ENCODE measurements around the gene PLVAP. TPM values are rescaled to one million over a fixed set of nuclear protein-coding genes. Genes with fewer than 3 reads are reported as not detected.
A peak's percentile ranks its signal among the peaks of the same experiment; 100 is the strongest.

Gene PLVAP
- total RNA-seq, 1 experiment from 2014 or later, result not detected

- TF ChIP-seq USF2 (CRISPR knock-in tag; IDR thresholded peaks at IDR 0.05) (no peak), NFE2L1 (CRISPR knock-in tag; IDR thresholded peaks at IDR 0.05) (no peak), ZNF263 (CRISPR knock-in tag; IDR thresholded peaks at IDR 0.05; ENCODE audit: low read depth) (peak; percentile 99), TEAD1 (CRISPR knock-in tag; IDR thresholded peaks at IDR 0.05) (no peak), TEAD4 (CRISPR knock-in tag; IDR thresholded peaks at IDR 0.05) (no peak), NR2C2 (CRISPR knock-in tag; IDR thresholded peaks at IDR 0.05) (no peak), ATF1 (CRISPR knock-in tag; IDR thresholded peaks at IDR 0.05) (no peak), SOX15 (CRISPR knock-in tag; IDR thresholded peaks at IDR 0.05) (no peak), MYBL2 (CRISPR knock-in tag; IDR thresholded peaks at IDR 0.05) (no peak), HMGXB4 (CRISPR knock-in tag; IDR thresholded peaks at IDR 0.05) (0 out of 2 replicates have a peak, but pooled peaks have one; percentile 19), ZNF396 (CRISPR knock-in tag; IDR thresholded peaks at IDR 0.05; ENCODE audit: borderline replicate concordance) (no peak), ZNF671 (CRISPR knock-in tag; IDR thresholded peaks at IDR 0.05) (no peak)
- TF ChIP-seq, protein P1, sequence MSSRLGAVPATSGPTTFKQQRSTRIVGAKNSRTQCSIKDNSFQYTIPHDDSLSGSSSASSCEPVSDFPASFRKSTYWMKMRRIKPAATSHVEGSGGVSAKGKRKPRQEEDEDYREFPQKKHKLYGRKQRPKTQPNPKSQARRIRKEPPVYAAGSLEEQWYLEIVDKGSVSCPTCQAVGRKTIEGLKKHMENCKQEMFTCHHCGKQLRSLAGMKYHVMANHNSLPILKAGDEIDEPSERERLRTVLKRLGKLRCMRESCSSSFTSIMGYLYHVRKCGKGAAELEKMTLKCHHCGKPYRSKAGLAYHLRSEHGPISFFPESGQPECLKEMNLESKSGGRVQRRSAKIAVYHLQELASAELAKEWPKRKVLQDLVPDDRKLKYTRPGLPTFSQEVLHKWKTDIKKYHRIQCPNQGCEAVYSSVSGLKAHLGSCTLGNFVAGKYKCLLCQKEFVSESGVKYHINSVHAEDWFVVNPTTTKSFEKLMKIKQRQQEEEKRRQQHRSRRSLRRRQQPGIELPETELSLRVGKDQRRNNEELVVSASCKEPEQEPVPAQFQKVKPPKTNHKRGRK (CRISPR knock-in tag; IDR thresholded peaks at IDR 0.05; ENCODE audit: borderline replicate concordance), result no peak
Measured at GRCh38 chr19:17420475-17420924, 43.4 kb upstream of the PLVAP start (continued).

GRCh38 chr19:17419621-17420474, 42.7 kb upstream of the PLVAP start, which contains the start of gene MVB12A:
MVB12A (plus strand) TSS chr19:17420047; CDS start chr19:17420136, 89 bp downstream.
- H3K36me3 Mint-ChIP-seq, result peaks cover 4% of the 10 kb centered on the region
- H3K4me3 Mint-ChIP-seq, result peak within 1 kb of the TSS; percentile 83
- no peaks in the 10 kb centered on the region for H3K9me3 Mint-ChIP-seq
- ChIA-PET CTCF (interaction anchor here (0.7 to 2.7 kb wide), 26 partner anchors 9 to 355 kb away, joined by 3 to 17 read pairs (median 4); partner anchors contain the start of genes BST2, CCDC194, DDA1 and SLC27A1), POLR2A (interaction anchor here (0.6 to 1.8 kb wide), 7 partner anchors 14 to 440 kb away, joined by 3 to 27 read pairs (median 3); partner anchors contain the start of genes BST2 and RPL18A)
- H3K27me3 Mint-ChIP-seq (ENCODE audit: low read depth), result peaks cover 23% of the 10 kb centered on the region
- peak within 1 kb of the TSS; percentile 99 for H3K27ac Mint-ChIP-seq
- peak; percentile 78 for TF ChIP-seq GABPB1 (CRISPR knock-in tag; IDR thresholded peaks at IDR 0.05)
- peak; percentile 20; the same call in 1 of the 2 replicates for TF ChIP-seq HMGXB4 (CRISPR knock-in tag; IDR thresholded peaks at IDR 0.05)
- TF ChIP-seq NR1H2 (CRISPR knock-in tag; IDR thresholded peaks at IDR 0.05), result no peak
- peak; percentile 70; the same call in 1 of the 2 replicates for TF ChIP-seq USF1 (CRISPR knock-in tag; IDR thresholded peaks at IDR 0.05)
- peak; percentile 59 for TF ChIP-seq USF2 (CRISPR knock-in tag; IDR thresholded peaks at IDR 0.05)
- TF ChIP-seq NFYB (CRISPR knock-in tag; conservative IDR thresholded peaks at IDR 0.05; ENCODE audit: low read depth), result peak; percentile 75
- peak; percentile 94 for TF ChIP-seq SP1 (CRISPR knock-in tag; conservative IDR thresholded peaks at IDR 0.05)
- TF ChIP-seq KAT7 (CRISPR knock-in tag; IDR thresholded peaks at IDR 0.05; ENCODE audit: borderline replicate concordance), result no peak
- TF ChIP-seq, protein P2, sequence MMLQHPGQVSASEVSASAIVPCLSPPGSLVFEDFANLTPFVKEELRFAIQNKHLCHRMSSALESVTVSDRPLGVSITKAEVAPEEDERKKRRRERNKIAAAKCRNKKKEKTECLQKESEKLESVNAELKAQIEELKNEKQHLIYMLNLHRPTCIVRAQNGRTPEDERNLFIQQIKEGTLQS (CRISPR knock-in tag; conservative IDR thresholded peaks at IDR 0.05), result no peak
- 0 out of 2 replicates have a peak, but pooled peaks have one; percentile 58 for TF ChIP-seq ETV6 (CRISPR knock-in tag; IDR thresholded peaks at IDR 0.05)
- TF ChIP-seq TEAD1 (CRISPR knock-in tag; IDR thresholded peaks at IDR 0.05), result peak; percentile 59; the same call in 1 of the 2 replicates
- 0 out of 2 replicates have a peak, but pooled peaks have one; percentile 56 for TF ChIP-seq NR3C1 (CRISPR knock-in tag; conservative IDR thresholded peaks at IDR 0.05; ENCODE audit: low read depth)
- TF ChIP-seq ZNF219 (CRISPR knock-in tag; IDR thresholded peaks at IDR 0.05; ENCODE audit: borderline replicate concordance), result no peak
- TF ChIP-seq ZNF121 (CRISPR knock-in tag; IDR thresholded peaks at IDR 0.05), result 0 out of 2 replicates have a peak, but pooled peaks have one; percentile 31
- peak; percentile 70; the same call in 1 of the 2 replicates for TF ChIP-seq FOXK1 (CRISPR knock-in tag; IDR thresholded peaks at IDR 0.05)
- TF ChIP-seq, protein P3, sequence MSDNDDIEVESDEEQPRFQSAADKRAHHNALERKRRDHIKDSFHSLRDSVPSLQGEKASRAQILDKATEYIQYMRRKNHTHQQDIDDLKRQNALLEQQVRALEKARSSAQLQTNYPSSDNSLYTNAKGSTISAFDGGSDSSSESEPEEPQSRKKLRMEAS (CRISPR knock-in tag; IDR thresholded peaks at IDR 0.05), result peak; percentile 75
- 0 out of 2 replicates have a peak, but pooled peaks have one; percentile 27 for TF ChIP-seq CREM (CRISPR knock-in tag; IDR thresholded peaks at IDR 0.05)
- DNase-seq (ENCODE audit: low spot score), result peak; percentile 97
- ATAC-seq, result peak; percentile 87
- peaks cover 41% of the 10 kb centered on the region for H3K4me1 Mint-ChIP-seq
